ENCODE data around the gene SIT1. TPM values are rescaled to one million over a fixed set of nuclear protein-coding genes. Genes with fewer than 3 reads are reported as not detected.
A peak's percentile ranks its signal among the peaks of the same experiment; 100 is the strongest.

The SIT1 gene
- total RNA-seq, 6 experiments from 2014 or later = 0.18 to 0.58 (median 0.37) TPM; not detected in 1

DNA sequence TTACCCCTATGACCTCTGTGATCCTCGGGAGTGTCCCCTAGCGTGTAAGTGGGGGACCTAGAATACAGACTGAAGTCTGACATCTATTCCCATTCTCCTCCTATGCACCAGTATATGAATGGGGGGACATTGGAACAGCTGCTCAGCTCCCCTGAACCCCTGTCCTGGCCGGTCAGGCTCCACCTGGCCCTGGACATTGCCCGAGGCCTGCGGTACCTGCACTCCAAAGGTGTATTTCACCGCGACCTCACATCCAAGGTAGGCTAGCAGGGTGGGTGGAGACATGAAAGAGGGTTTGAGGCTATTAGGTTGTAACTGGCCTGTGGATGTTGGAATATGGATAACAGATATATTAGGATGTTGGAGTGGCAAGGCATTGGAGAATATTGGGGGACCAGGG lies 44.0 kb downstream of the SIT1 start:
- ATAC-seq (no peak), DNase-seq (no peak)
- Histone ChIP-seq H3K36me3 (peaks cover 0 to 17% (median 6%) of the 10 kb centered on the region in 4 donors), H3K27ac (no peak overlapping the region), H3K4me1 (peaks cover 0 to 11% (median 3%) of the 10 kb centered on the region in 4 donors), H3K27me3 (no peaks in the 10 kb centered on the region), H3K4me3 (no peak overlapping the region), H3K9me3 (no peaks in the 10 kb centered on the region)
- intact Hi-C loops (cut with DNase I) = no loop called here
- TF ChIP-seq, protein P1, sequence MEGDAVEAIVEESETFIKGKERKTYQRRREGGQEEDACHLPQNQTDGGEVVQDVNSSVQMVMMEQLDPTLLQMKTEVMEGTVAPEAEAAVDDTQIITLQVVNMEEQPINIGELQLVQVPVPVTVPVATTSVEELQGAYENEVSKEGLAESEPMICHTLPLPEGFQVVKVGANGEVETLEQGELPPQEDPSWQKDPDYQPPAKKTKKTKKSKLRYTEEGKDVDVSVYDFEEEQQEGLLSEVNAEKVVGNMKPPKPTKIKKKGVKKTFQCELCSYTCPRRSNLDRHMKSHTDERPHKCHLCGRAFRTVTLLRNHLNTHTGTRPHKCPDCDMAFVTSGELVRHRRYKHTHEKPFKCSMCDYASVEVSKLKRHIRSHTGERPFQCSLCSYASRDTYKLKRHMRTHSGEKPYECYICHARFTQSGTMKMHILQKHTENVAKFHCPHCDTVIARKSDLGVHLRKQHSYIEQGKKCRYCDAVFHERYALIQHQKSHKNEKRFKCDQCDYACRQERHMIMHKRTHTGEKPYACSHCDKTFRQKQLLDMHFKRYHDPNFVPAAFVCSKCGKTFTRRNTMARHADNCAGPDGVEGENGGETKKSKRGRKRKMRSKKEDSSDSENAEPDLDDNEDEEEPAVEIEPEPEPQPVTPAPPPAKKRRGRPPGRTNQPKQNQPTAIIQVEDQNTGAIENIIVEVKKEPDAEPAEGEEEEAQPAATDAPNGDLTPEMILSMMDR (IDR thresholded peaks at IDR 0.05) = no peak
- 86% methylated on average over 6 of the region's 7 CpGs for WGBS (ENCODE audit: insufficient coverage, low coverage, low lambda C conversion rate, missing lambda C conversion rate)

GRCh38 chr9:35606138-35606504 lies 44.6 kb downstream of the SIT1 start:
- no peak for DNase-seq
- intact Hi-C loops (cut with DNase I) = no loop called here
- Histone ChIP-seq H3K36me3 (peaks cover 0 to 17% (median 6%) of the 10 kb centered on the region in 4 donors), H3K4me1 (peaks cover 0 to 11% (median 3%) of the 10 kb centered on the region in 4 donors), H3K27ac (no peak overlapping the region), H3K4me3 (peak overlapping the region; percentile 61 to 85 (median 68)), H3K9me3 (no peaks in the 10 kb centered on the region), H3K27me3 (no peaks in the 10 kb centered on the region)
- TF ChIP-seq, protein P1 (IDR thresholded peaks at IDR 0.05) = no peak
- no peak for TF ChIP-seq POLR2A (IDR thresholded peaks at IDR 0.05)
- WGBS (ENCODE audit: insufficient coverage, low coverage, low lambda C conversion rate, missing lambda C conversion rate) = 8% methylated on average over 2 of the region's 5 CpGs
- no peak for ATAC-seq

- no CpG with 5 or more reads among the region's 76 CpGs for WGBS (ENCODE audit: insufficient coverage, low coverage, low lambda C conversion rate, missing lambda C conversion rate)
Measured at GRCh38 chr9:35605351-35606137, 45.2 kb downstream of the SIT1 start.

DNA sequence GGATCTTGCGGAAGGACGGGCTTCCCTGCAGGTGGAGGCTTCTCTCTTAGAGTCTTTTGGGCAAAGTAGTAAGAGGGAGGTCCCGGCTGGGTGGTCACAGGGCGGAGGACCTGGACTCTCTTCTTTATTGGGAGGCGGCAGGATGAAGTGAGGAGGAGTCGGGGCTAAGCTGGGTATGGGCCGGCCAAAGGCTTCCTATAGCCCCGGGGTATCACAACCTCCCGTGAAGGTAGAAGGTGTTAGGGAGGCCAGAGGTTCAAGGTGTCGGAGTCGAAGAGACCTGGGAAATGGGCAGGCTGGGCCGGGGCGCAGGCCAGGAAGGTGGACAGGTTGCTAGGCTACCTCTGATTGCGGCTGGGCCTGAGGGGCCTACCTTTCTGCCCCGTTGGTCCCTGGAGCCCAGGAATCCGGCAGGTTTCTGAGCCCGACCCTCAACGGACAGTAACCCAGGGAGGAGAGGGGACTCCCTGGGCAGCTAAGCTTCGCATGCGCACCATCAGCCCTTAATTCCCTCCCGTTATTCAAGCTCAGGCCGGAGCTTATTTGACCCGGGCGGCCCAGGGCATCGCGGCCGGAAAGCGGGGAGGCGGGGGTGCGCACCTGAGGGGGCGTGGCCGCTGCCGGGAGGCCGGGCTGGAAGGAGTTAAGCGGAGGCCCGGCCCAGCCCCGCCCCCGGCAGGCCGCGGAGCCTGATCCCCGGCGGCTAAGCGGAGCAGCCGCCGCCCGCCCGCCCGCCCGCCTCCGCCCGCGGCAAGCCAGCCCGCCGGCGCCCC lies 46.0 kb downstream of the SIT1 start, which contains the start of gene TESK1:
Gene TESK1, plus strand, starts transcription at position 685 of the 773 bp plus-strand sequence. CDS start 358 bp downstream, outside the sequence.
- peak within 1 kb of the TSS; percentile 83 to 89 (median 89) for H3K27ac ChIP-seq
- peaks cover 0 to 16% (median 6%) of the 10 kb centered on the region in 4 donors for H3K36me3 ChIP-seq
- WGBS (ENCODE audit: insufficient coverage, low coverage, low lambda C conversion rate, missing lambda C conversion rate) = 0% methylated on average over 8 of the region's 55 CpGs
- no peaks in the 10 kb centered on the region for H3K9me3 ChIP-seq
- peak; percentile 86 to 89 (median 89) for DNase-seq
- peak within 1 kb of the TSS; percentile 61 to 85 (median 68) for H3K4me3 ChIP-seq
- no peaks in the 10 kb centered on the region for H3K27me3 ChIP-seq
- ATAC-seq = peak; percentile 65 to 69 (median 66)
- H3K4me1 ChIP-seq = peaks cover 0 to 11% (median 3%) of the 10 kb centered on the region in 4 donors
- TF ChIP-seq, protein P1 (IDR thresholded peaks at IDR 0.05) = no peak
- TF ChIP-seq POLR2A (IDR thresholded peaks at IDR 0.05) = peak; percentile 35
- intact Hi-C loops (cut with DNase I) = no loop called here

More at GRCh38 chr9:35605351-35606137, 45.2 kb downstream of the SIT1 start:
- DNase-seq (peak in 2 of 3 donors; percentile 45 to 60), ATAC-seq (no peak)
- Histone ChIP-seq H3K4me3 (peak overlapping the region; percentile 61 to 85 (median 68)), H3K4me1 (peaks cover 0 to 11% (median 3%) of the 10 kb centered on the region in 4 donors), H3K27ac (peak overlapping the region; percentile 27 to 89 (median 30)), H3K27me3 (no peaks in the 10 kb centered on the region), H3K9me3 (no peaks in the 10 kb centered on the region), H3K36me3 (peaks cover 0 to 17% (median 6%) of the 10 kb centered on the region in 4 donors)
- intact Hi-C loops (cut with DNase I) = no loop called here
- TF ChIP-seq, protein P1 (IDR thresholded peaks at IDR 0.05) = no peak
- no peak for TF ChIP-seq POLR2A (IDR thresholded peaks at IDR 0.05)

Data from right lobe of liver (tissue), 6 donors.